HCT116 (cell line): ENCODE results near the gene CCM2L. TPM values are rescaled to one million over a fixed set of nuclear protein-coding genes. Genes with fewer than 3 reads are reported as not detected.

Source experiments
- ATAC-seq: fragments of 200-7000 bp; cut with Tn5 transposase; 2 replicates; pipeline ENCODE4 v1.9.1; 2020; ENCODE audit warnings: mild to moderate bottlenecking, moderate library complexity
- BruUV-seq: library from RNA; stranded (reverse); fragments of 400-500 nt; replicated peaks from 2 replicates; lab custom pipeline; 2021; lab: Mats Ljungman, UMichigan
- CTCF ChIA-PET: fragments of 300-600 bp; sonication (Branson Sonifier 250); formaldehyde crosslinking; loops from one replicate; lab custom pipeline; 2021; ENCODE audit warnings: antibody characterized with exemption; lab: Charles Lee
- POLR2A ChIA-PET: fragments of 300-600, 350-600 bp; sonication (Branson Sonifier 250); formaldehyde crosslinking; loops from one replicate; lab custom pipeline; 2021; ENCODE audit warnings: antibody characterized with exemption; lab: Charles Lee
- RAD21 ChIA-PET, 2 experiments: fragments of 300-600 bp; sonication (Branson Sonifier 250); formaldehyde crosslinking; loops; one replicate each; lab custom pipeline; 2023; ENCODE audit warnings: low total read pairs in 2 of 2; ENCODE audit not compliant: uncharacterized antibody in 2 of 2, unreplicated experiment in 2 of 2, low non-redundant PET in 1 of 2; lab: Charles Lee
- DNase-seq: peaks from one replicate; pipeline ENCODE4 v3.0.0-alpha.2; 2010; ENCODE audit warnings: low read depth, low spot score
- H2AFZ ChIP-seq: fragments of 200-600 bp; shearing (Covaris generic), sonication (generic); 2 replicates; pipeline ENCODE4 v1.6.1; 2017; ENCODE audit warnings: low read depth, mixed run types, mixed read lengths, antibody characterized with exemption, low read length; ENCODE audit not compliant: poor library complexity, severe bottlenecking
- H3K27ac ChIP-seq: 2 replicates; pipeline ENCODE4 v1.5.1; 2012; ENCODE audit warnings: low read depth, low read length
- H3K27me3 ChIP-seq: fragments of 200-600 bp; sonication (generic); 2 replicates; pipeline ENCODE4 v1.6.1; 2016; ENCODE audit warnings: mixed run types, low read length, mixed read lengths; ENCODE audit not compliant: insufficient read depth
- H3K36me3 ChIP-seq, 2 experiments: fragments of 200-500 bp in 1 of 2; fragments of 200-600 bp in 1 of 2; sonication (Bioruptor generic) in 1 of 2; sonication (generic) in 1 of 2; 2 replicates each; pipeline versions ENCODE4 v1.5.1 to v1.6.1; 2014 to 2016; ENCODE audit warnings: low read length in 2 of 2, inconsistent platforms in 1 of 2, mixed read lengths in 1 of 2, mixed run types in 1 of 2; ENCODE audit not compliant: insufficient read depth in 2 of 2, control insufficient read depth in 1 of 2
- H3K4me1 ChIP-seq, 2 experiments: fragments of 200-600 bp in 1 of 2; sonication (generic) in 1 of 2; 2 replicates each; pipeline versions ENCODE4 v1.5.1 to v1.6.1; 2012 to 2017; ENCODE audit warnings: low read length in 2 of 2, inconsistent platforms in 1 of 2, mild to moderate bottlenecking in 1 of 2, mixed read lengths in 1 of 2, mixed run types in 1 of 2, moderate library complexity in 1 of 2; ENCODE audit not compliant: insufficient read depth in 2 of 2, control insufficient read depth in 1 of 2
- H3K4me2 ChIP-seq: fragments of 200-600 bp; sonication (generic); 2 replicates; pipeline ENCODE4 v1.6.1; 2017; ENCODE audit warnings: mixed run types, low read length, mixed read lengths
- H3K4me3 ChIP-seq, 2 experiments: fragments of 200-600 bp in 1 of 2; sonication (generic) in 1 of 2; replicated peaks in 1 of 2; 2 replicates each; pipeline ENCODE4 v1.5.1; 2011 to 2016; ENCODE audit warnings: low read length in 2 of 2, control low read depth in 1 of 2, low read depth in 1 of 2, mild to moderate bottlenecking in 1 of 2, mixed read lengths in 1 of 2, mixed run types in 1 of 2
- H3K79me2 ChIP-seq: fragments of 200-600 bp; sonication (generic); 2 replicates; pipeline ENCODE4 v1.6.1; 2017; ENCODE audit warnings: mild to moderate bottlenecking, mixed run types, low read length, moderate library complexity, mixed read lengths; ENCODE audit not compliant: insufficient read depth
- H3K9ac ChIP-seq: fragments of 200-600 bp; sonication (generic); 2 replicates; pipeline ENCODE4 v1.6.1; 2016; ENCODE audit warnings: low read length, mixed read lengths
- H3K9me2 ChIP-seq: fragments of 200-600 bp; sonication (generic), shearing (Covaris generic); 2 replicates; pipeline ENCODE4 v1.6.1; 2017; ENCODE audit warnings: mixed run types, mild to moderate bottlenecking, moderate library complexity; ENCODE audit not compliant: insufficient read depth
- H3K9me3 ChIP-seq, 2 experiments: fragments of 200-500 bp in 1 of 2; fragments of 200-600 bp in 1 of 2; sonication (Bioruptor generic) in 1 of 2; sonication (generic) in 1 of 2; 2 replicates each; pipeline ENCODE4 v1.6.1; 2014 to 2017; ENCODE audit warnings: low read length in 2 of 2, mixed read lengths in 2 of 2, inconsistent platforms in 1 of 2, low read depth in 1 of 2, mild to moderate bottlenecking in 1 of 2, mixed run types in 1 of 2, moderate library complexity in 1 of 2; ENCODE audit not compliant: control insufficient read depth in 1 of 2, insufficient read depth in 1 of 2
- H4K20me1 ChIP-seq: fragments of 200-600 bp; sonication (generic), shearing (Covaris generic); 2 replicates; pipeline ENCODE4 v1.6.1; 2017; ENCODE audit warnings: mixed run types, mild to moderate bottlenecking, moderate library complexity; ENCODE audit not compliant: insufficient read depth
- ATF3 ChIP-seq: IDR thresholded peaks from 2 replicates; pipeline ENCODE4 v1.6.1; 2012
- CBX3 ChIP-seq: IDR thresholded peaks from 2 replicates; pipeline ENCODE4 v1.6.1; 2012; ENCODE audit warnings: low read depth
- CEBPB ChIP-seq: IDR thresholded peaks from 2 replicates; pipeline ENCODE4 v1.6.1; 2012; ENCODE audit warnings: low read depth
- CTCF ChIP-seq, 3 experiments: fragments of 200-600 bp in 1 of 3; sonication (generic) in 1 of 3; IDR thresholded peaks in 2 of 3; conservative IDR thresholded peaks in 1 of 3; 2 replicates each; pipeline ENCODE4 v1.5.1; 2012 to 2017; ENCODE audit warnings: low read depth in 2 of 3, low read length in 2 of 3, antibody characterized with exemption in 1 of 3, borderline replicate concordance in 1 of 3, control low read depth in 1 of 3, mild to moderate bottlenecking in 1 of 3, mixed read lengths in 1 of 3, mixed run types in 1 of 3, moderate library complexity in 1 of 3; ENCODE audit not compliant: insufficient read depth in 1 of 3
- EGR1 ChIP-seq: IDR thresholded peaks from 2 replicates; pipeline ENCODE4 v1.6.1; 2012; ENCODE audit warnings: low read depth
- ELF1 ChIP-seq: IDR thresholded peaks from 2 replicates; pipeline ENCODE4 v1.6.1; 2012; ENCODE audit warnings: low read depth, borderline replicate concordance
- EZH2 ChIP-seq: fragments of 200-600 bp; sonication (generic); IDR thresholded peaks from 2 replicates; pipeline ENCODE4 v1.6.1; 2017; ENCODE audit warnings: antibody characterized with exemption, mixed run types
- FOSL1 ChIP-seq: IDR thresholded peaks from 2 replicates; pipeline ENCODE4 v1.6.1; 2012; ENCODE audit warnings: low read depth
- JUND ChIP-seq: IDR thresholded peaks from 2 replicates; pipeline ENCODE4 v1.6.1; 2012
- MAX ChIP-seq: IDR thresholded peaks from 2 replicates; pipeline ENCODE4 v1.6.1; 2012
- POLR2A ChIP-seq: IDR thresholded peaks from 2 replicates; pipeline ENCODE4 v1.7.0; 2011; ENCODE audit warnings: borderline replicate concordance; ENCODE audit not compliant: insufficient read depth, insufficient read length; ENCODE audit errors: extremely low read depth
- POLR2AphosphoS5 ChIP-seq: IDR thresholded peaks from 2 replicates; pipeline ENCODE4 v1.6.1; 2011; ENCODE audit warnings: mild to moderate bottlenecking, low read depth, low read length, moderate library complexity
- RAD21 ChIP-seq: IDR thresholded peaks from 2 replicates; pipeline ENCODE4 v1.6.1; 2012; ENCODE audit warnings: low read depth, mild to moderate bottlenecking
- SIN3A ChIP-seq: IDR thresholded peaks from 2 replicates; pipeline ENCODE4 v1.6.1; 2012; ENCODE audit warnings: low read depth
- SP1 ChIP-seq: IDR thresholded peaks from 2 replicates; pipeline ENCODE4 v1.6.1; 2012; ENCODE audit warnings: low read depth
- SRF ChIP-seq: IDR thresholded peaks from 2 replicates; pipeline ENCODE4 v1.6.1; 2012; ENCODE audit warnings: low read depth
- TCF7L2 ChIP-seq: IDR thresholded peaks from 2 replicates; pipeline ENCODE4 v1.7.0; 2011; ENCODE audit warnings: borderline replicate concordance, inconsistent platforms; ENCODE audit not compliant: insufficient read depth, insufficient read length; ENCODE audit errors: extremely low read depth
- YY1 ChIP-seq: IDR thresholded peaks from 2 replicates; pipeline ENCODE4 v1.6.1; 2011; ENCODE audit warnings: low read length, low read depth, moderate library complexity, mild to moderate bottlenecking; ENCODE audit not compliant: insufficient replicate concordance; ENCODE audit errors: extremely low read depth
- ZFX ChIP-seq: fragments of 450-650 bp; IDR thresholded peaks from 2 replicates; pipeline ENCODE4 v1.6.1; 2017
- ZNF274 ChIP-seq: fragments of 200-500 bp; sonication (Bioruptor generic); IDR thresholded peaks from 2 replicates; pipeline ENCODE4 v1.6.1; 2014; ENCODE audit warnings: mild to moderate bottlenecking, low read depth, low read length, inconsistent platforms
- intact Hi-C: fragments of 100-400 bp; cut with micrococcal nuclease; formaldehyde crosslinking; loops from 2 replicates; pipeline ENCODE4 v1.10.0; 2022
- total RNA-seq: library from RNA; stranded (reverse); gene quantifications from one replicate; pipeline ENCODE4 v1.2.1, GENCODE V29; 2021; ENCODE audit not compliant: unreplicated experiment

The CCM2L gene
- total RNA-seq, 1 experiment from 2014 or later = 1.4 TPM

GRCh38 chr20:31968291-31969126 is 41.7 kb upstream of the CCM2L start:
- Histone ChIP-seq H3K4me3 (no peak overlapping the region), H3K9me3 (no peaks in the 10 kb centered on the region), H3K79me2 (no peaks in the 10 kb centered on the region), H3K36me3 (no peaks in the 10 kb centered on the region), H3K27ac (no peak overlapping the region), H3K9ac (no peak overlapping the region), H3K4me1 (no peaks in the 10 kb centered on the region), H2AFZ (no peak overlapping the region), H3K27me3 (peaks cover 77% of the 10 kb centered on the region), H4K20me1 (no peaks in the 10 kb centered on the region), H3K4me2 (no peak overlapping the region), H3K9me2 (no peaks in the 10 kb centered on the region)
- intact Hi-C loops = no loop called here
- peak; percentile 87 for ATAC-seq
- TF ChIP-seq ELF1 (no peak), POLR2A (no peak), POLR2AphosphoS5 (peak; percentile 45; the same call in 1 of the 2 replicates), SRF (no peak), FOSL1 (no peak), CBX3 (peak; percentile 69; the same call in 1 of the 2 replicates), SIN3A (peak; percentile 75; the same call in 1 of the 2 replicates)
- ChIA-PET POLR2A (no interaction called here), CTCF (no interaction called here), RAD21 (no interaction called here)
- no TSS peak for BruUV-seq
- no peak for DNase-seq

GRCh38 chr20:31969991-31970390 is 40.2 kb upstream of the CCM2L start:
- intact Hi-C loops = no loop called here
- DNase-seq (no peak), ATAC-seq (no peak)
- Histone ChIP-seq H3K9ac (no peak overlapping the region), H3K4me3 (no peak overlapping the region), H3K4me1 (no peaks in the 10 kb centered on the region), H2AFZ (no peak overlapping the region), H3K9me2 (no peaks in the 10 kb centered on the region), H3K27ac (no peak overlapping the region), H3K27me3 (peaks cover 63% of the 10 kb centered on the region), H3K36me3 (no peaks in the 10 kb centered on the region), H3K79me2 (no peaks in the 10 kb centered on the region), H3K9me3 (no peaks in the 10 kb centered on the region), H3K4me2 (no peak overlapping the region)
- no TSS peak for BruUV-seq
- RAD21 ChIA-PET = no interaction called here
- POLR2A ChIA-PET = no interaction called here
- CTCF ChIA-PET = interaction anchor here (1.0 kb wide), 1 partner anchor 18 kb away, joined by 5 read pairs; the partner anchor contains the start of gene PDRG1
- TF ChIP-seq CTCF (IDR thresholded peaks at IDR 0.05 in 2 of 3, conservative IDR thresholded peaks at IDR 0.05 in 1 of 3; ENCODE audit: borderline replicate concordance in 1 of 3, insufficient read depth in 1 of 3, low read depth in 2 of 3, low read length in 2 of 3) = no peak
- no peak for TF ChIP-seq MAX
- no peak for TF ChIP-seq SIN3A
- no peak for TF ChIP-seq EGR1
- TF ChIP-seq JUND = no peak
- TF ChIP-seq ZNF274 = no peak
- TF ChIP-seq SP1 = no peak
- no peak for TF ChIP-seq CBX3
- TF ChIP-seq ATF3 = no peak
- TF ChIP-seq EZH2 = no peak
- no peak for TF ChIP-seq CEBPB
- TF ChIP-seq SRF = no peak
- no peak for TF ChIP-seq ZFX
- no peak for TF ChIP-seq RAD21
- no peak for TF ChIP-seq YY1
- no peak for TF ChIP-seq FOSL1
- TF ChIP-seq TCF7L2 = no peak
- TF ChIP-seq, all 23 proteins: peak for 0
- no peaks in the 10 kb centered on the region for H4K20me1 ChIP-seq
